HG03439 (cell line): Measurements from ENCODE around the gene TALDO1.
A peak's percentile ranks its signal among the peaks of the same experiment; 100 is the strongest.
"Not testable (repeated sequence)": the region's sequence is repeated elsewhere in the genome, so short reads cannot be mapped to it uniquely, and the experiment has no call there.

Experiments used
- ATAC-seq: cut with Tn5 transposase; IDR thresholded peaks from one replicate; pipeline ENCODE4 v1.9.1; 2021; ENCODE audit warnings: mild to moderate bottlenecking, moderate library complexity; ENCODE audit not compliant: unreplicated experiment

The TALDO1 gene

DNA sequence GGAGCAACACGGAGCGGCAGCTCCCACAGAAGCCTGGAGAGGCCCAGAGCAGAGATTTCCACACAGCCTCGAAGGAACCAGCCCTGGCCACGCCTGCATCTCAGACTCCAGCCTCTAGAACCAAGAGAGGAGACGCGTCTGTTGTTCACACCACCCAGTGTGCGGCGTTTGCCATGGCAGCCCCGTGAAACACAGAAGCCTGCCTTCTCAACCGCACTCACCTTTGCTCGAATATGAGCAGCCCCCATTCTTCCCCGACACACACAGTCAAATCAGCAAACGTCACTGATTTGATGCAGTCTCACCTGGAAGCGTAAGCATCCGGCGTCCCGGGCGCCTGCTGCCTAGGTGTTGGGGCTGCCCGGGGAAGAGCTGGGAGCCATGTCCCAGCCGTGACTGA lies 14.2 kb upstream of the TALDO1 start:
- no peak for ATAC-seq

GRCh38 chr11:734541-734940 lies 12.7 kb upstream of the TALDO1 start:
- not testable (repeated sequence) for ATAC-seq

DNA sequence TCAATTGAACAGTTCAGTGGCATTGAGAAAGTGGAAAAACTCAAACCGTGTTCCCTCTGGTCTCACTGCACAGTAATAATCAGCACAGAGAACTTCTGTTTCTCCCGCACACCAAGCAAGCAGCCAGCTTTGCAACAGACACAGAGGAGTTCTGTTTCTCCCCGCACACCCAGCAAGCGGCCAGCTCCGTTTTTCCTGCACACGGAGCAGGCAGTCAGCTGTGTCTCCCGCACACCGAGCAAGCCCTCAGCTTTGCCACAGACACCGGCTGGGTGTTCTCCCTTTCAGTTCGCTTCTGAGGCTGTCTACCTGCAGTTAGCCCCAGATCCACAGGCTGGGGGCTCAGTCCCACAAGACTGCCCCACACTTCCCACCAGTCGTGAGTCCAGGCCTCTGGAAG lies 9.9 kb upstream of the TALDO1 start:
- no peak for ATAC-seq

DNA sequence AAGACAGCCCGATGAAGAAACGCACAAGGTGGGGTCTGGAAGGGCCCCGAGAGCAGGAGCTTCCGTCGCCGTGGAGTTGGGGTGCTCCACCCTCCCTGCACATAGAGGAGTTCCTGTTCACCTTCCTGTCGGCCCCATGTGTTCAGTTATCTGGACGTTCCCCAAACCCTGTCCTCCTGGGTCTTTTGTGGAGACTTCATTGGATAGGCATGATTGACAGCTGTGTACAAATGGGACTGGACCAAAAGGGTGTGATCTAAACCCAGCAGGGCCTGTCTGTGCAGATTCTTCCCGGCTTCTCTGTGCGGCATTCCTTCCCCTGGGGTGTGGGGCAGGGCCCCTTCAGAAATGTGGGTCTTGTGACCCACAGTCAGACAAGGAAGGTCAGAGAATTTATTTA lies 9.4 kb upstream of the TALDO1 start:
- not testable (repeated sequence) for ATAC-seq

DNA sequence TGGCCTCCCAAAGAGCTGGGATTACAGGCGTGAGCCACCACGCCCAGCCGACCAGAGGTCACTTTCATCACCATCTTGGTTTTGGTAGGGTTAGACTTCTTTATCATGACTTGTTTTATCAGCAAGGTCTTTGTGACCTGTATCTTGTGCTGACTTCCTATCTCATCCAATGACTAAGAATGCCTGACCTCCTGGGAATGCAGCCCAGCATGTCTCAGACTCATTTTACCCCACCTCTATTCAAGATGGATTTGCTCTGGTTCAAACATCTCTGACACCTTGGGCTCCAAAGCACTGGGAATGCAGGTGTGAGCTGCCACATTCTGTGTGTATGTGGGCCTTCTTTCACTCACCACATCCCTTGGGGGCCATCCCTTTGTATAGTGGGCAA lies 5.1 kb upstream of the TALDO1 start:
- ATAC-seq, result no peak

DNA sequence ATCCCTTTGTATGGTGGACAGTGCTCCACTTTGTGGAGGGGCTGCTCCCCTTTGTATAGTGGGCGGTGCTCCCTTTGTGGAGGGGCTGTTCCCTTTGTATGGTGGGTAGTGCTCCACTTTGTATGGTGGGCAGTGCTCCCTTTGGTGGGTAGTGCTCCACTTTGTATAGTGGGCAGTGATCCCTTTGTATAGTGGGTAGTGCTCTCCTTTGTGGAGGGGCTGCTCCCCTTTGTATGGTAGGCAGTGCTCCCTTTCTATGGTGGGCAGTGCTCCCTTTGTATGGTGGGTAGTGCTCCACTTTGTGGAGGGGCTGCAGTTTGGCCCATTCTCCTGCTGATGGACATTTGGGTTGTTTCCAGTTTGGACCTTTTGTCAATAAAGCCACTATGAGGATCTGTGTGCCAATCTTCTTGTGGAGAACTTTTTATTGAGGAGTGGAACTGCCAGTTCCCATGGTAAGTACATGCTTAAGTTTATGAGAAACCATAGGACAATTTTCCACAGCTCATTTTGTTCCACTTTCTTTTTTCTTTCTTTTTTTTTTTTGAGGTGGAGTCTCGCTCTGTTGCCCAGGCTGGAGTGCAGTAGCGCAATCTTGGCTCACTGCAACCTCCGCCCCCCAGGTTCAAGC lies 4.6 kb upstream of the TALDO1 start:
- ATAC-seq, result no peak

GRCh38 chr11:745428-745827 lies 1.8 kb upstream of the TALDO1 start:
- no peak for ATAC-seq

DNA sequence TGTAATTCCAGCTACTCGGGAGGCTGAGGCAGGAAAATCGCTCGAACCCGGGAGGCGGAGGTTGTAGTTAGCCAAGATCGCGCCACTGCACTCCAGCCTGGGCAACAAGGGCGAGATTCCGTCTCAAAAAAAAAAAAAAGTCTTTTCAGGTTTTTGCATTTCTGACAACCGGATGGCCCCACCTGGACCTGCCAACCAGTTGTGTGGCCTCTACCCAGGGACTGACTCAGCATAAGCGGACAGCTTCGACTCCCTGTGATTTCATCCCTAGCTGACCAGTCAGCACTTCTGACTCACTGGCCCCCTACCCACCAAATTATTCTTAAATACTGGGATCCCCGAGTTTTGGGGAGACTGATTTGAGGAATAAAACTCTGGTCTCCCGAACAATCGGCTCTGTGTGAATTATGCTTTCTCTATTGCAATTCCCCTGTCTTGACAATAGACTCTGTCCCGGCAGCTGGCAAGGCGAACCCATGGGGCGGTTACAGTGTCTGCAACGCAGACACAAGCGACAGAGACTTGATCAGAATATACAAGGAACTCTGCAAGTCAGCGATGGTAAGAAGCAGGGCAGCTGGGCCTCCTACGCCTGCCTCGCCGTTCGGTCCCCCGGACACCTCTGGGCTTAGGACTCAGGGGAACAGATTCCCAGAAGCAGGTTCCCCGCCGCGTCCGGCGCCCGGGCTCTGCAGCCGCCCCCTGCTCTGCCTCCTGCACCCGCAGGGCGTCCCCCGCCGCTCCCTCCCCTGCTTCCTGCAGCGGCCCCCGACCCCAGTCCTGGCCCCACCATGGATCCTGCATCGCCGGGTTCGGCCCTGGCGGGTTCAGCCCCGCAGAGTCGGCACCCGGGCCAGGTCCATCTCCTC lies 741 bp upstream of the TALDO1 start:
- ATAC-seq, result peak; percentile 20

DNA sequence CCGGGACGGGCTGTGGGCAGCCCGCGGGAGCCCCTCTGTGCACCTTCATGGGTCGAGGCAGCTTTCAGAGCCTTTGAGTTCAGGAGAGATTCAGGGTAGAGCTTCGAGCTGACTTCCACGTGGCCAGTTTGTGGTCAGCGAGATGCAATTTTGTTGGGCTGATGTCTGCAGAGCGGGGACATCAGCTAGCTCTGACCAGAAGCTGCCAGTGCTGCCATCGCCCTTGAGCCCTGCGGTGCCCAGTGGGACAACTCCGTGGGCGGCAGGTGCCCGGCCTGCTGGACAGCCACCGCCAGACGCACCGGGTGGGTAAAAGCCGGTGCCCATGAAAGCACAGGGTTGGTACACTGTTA lies 719 bp downstream of the TALDO1 start:
- peak; percentile 10 for ATAC-seq

DNA sequence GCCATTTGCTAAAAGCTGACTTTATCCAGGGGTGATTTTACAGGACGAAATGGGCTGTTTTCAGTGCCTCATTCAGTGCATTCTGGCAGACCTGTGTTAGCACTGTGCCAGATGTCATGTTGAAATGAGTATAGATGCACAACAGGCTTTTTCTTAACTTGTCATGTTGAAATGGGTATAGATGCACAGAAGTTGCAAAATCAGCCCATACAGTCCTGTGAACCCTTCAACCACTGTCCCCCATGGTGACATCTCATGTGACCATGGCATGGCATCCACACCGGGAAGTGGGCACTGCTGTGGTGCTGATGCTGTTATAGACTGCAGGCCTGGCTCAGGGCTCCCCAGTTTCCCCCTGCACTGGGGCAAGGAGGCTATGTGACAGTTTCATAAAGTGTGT lies 2.5 kb downstream of the TALDO1 start:
- ATAC-seq, result no peak

DNA sequence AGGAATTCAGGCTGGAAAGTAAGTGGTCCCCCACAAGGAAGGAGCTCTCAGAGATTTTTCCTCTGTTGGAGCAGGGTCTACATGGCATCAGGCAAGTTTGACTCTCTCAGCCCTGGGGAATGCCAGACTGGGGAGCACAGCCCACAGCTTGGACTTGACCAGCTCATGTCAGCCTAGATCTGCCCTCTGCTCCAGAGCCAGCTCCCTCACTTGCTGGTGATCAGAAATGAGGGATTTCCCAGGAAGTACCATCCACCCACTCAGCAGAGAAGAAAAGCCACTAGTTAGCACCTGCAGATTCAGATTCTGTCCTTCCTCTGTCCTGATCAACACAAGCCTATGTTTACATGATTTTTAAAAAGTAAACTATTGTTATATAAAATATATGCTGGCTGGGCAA lies 13.0 kb downstream of the TALDO1 start:
- ATAC-seq, result no peak

DNA sequence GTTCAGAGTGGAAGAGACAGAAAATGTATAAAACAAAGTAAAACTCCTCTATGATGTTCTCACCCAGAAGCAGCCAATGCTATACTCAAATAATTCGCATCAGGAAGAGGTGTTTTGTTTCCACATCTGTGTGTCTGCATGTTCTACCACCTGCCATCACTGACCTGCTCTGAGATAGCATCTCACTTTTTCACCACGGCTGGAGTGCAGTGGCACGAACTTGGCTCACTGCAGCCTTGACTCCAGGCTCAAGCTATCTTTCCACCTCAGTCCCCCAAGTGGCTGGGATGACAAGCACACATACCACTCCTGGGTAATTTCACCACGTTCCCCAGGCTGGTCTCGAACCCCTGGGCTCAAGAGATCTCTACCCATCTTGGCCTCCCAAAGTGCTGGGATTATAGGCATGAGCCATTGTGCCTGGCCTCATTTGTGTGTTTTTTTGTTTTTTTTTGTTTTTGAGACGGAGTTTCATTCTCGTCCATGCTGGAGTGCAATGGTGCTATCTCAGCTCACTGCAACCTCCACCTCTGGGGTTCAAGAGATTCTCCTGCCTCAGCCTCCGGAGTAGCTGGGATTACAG lies 14.4 kb downstream of the TALDO1 start:
- no peak for ATAC-seq

- no peak for ATAC-seq
Observed at GRCh38 chr11:762421-763072, 15.3 kb downstream of the TALDO1 start.

- ATAC-seq, result no peak
Observed at GRCh38 chr11:763073-763463, 15.8 kb downstream of the TALDO1 start.

GRCh38 chr11:763549-764321 lies 16.5 kb downstream of the TALDO1 start:
- ATAC-seq, result no peak

- ATAC-seq, result no peak
Observed at GRCh38 chr11:764322-765024, 17.2 kb downstream of the TALDO1 start.

- ATAC-seq, result no peak
Observed at GRCh38 chr11:765025-765801, 17.9 kb downstream of the TALDO1 start.

GRCh38 chr11:765802-766091 lies 18.5 kb downstream of the TALDO1 start:
- no peak for ATAC-seq

GRCh38 chr11:766106-766935 lies 19.1 kb downstream of the TALDO1 start:
- no peak for ATAC-seq
